ENCODE data around the gene THRB.

Gene THRB

GRCh38 chr3:24128199-24129005 lies 366.2 kb downstream of the THRB start:
- H3K9ac ChIP-seq = no peak overlapping the region
- no peaks in the 10 kb centered on the region for H3K9me3 ChIP-seq (ENCODE audit: control insufficient read depth, low read length)
- no peak overlapping the region for H3K4me2 ChIP-seq (ENCODE audit: low read length)
- no peak overlapping the region for H3K27ac ChIP-seq
- no peaks in the 10 kb centered on the region for H3K27me3 ChIP-seq (ENCODE audit: control insufficient read depth, insufficient read depth, low read length)
- H3K79me2 ChIP-seq = no peaks in the 10 kb centered on the region
- H2AFZ ChIP-seq = no peak overlapping the region
- TF ChIP-seq, protein P1, sequence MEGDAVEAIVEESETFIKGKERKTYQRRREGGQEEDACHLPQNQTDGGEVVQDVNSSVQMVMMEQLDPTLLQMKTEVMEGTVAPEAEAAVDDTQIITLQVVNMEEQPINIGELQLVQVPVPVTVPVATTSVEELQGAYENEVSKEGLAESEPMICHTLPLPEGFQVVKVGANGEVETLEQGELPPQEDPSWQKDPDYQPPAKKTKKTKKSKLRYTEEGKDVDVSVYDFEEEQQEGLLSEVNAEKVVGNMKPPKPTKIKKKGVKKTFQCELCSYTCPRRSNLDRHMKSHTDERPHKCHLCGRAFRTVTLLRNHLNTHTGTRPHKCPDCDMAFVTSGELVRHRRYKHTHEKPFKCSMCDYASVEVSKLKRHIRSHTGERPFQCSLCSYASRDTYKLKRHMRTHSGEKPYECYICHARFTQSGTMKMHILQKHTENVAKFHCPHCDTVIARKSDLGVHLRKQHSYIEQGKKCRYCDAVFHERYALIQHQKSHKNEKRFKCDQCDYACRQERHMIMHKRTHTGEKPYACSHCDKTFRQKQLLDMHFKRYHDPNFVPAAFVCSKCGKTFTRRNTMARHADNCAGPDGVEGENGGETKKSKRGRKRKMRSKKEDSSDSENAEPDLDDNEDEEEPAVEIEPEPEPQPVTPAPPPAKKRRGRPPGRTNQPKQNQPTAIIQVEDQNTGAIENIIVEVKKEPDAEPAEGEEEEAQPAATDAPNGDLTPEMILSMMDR (IDR thresholded peaks at IDR 0.05) = no peak
- no peaks in the 10 kb centered on the region for H3K4me1 ChIP-seq
- H3K4me3 ChIP-seq (ENCODE audit: low read depth, low read length) = no peak overlapping the region
- H3K36me3 ChIP-seq (ENCODE audit: control insufficient read depth, insufficient read depth, low read length) = no peaks in the 10 kb centered on the region

GRCh38 chr3:24123596-24123995 lies 371.1 kb downstream of the THRB start:
- Histone ChIP-seq H3K9ac (no peak overlapping the region), H3K27ac (no peak overlapping the region), H3K4me2 (ENCODE audit: low read length) (no peak overlapping the region), H3K27me3 (ENCODE audit: control insufficient read depth, insufficient read depth, low read length) (no peaks in the 10 kb centered on the region), H3K9me3 (ENCODE audit: control insufficient read depth, low read length) (no peaks in the 10 kb centered on the region), H3K4me1 (no peaks in the 10 kb centered on the region), H3K79me2 (no peaks in the 10 kb centered on the region), H3K36me3 (ENCODE audit: control insufficient read depth, insufficient read depth, low read length) (no peaks in the 10 kb centered on the region), H3K4me3 (ENCODE audit: low read depth, low read length) (no peak overlapping the region), H2AFZ (no peak overlapping the region)
- TF ChIP-seq, protein P1 (IDR thresholded peaks at IDR 0.05) = no peak

GRCh38 chr3:24120434-24120833 lies 374.2 kb downstream of the THRB start:
- Histone ChIP-seq H3K79me2 (no peaks in the 10 kb centered on the region), H3K4me1 (no peaks in the 10 kb centered on the region), H3K9me3 (ENCODE audit: control insufficient read depth, low read length) (no peaks in the 10 kb centered on the region), H3K27me3 (ENCODE audit: control insufficient read depth, insufficient read depth, low read length) (no peaks in the 10 kb centered on the region), H3K9ac (no peak overlapping the region), H3K27ac (no peak overlapping the region), H3K4me3 (ENCODE audit: low read depth, low read length) (no peak overlapping the region), H3K4me2 (ENCODE audit: low read length) (no peak overlapping the region), H3K36me3 (ENCODE audit: control insufficient read depth, insufficient read depth, low read length) (no peaks in the 10 kb centered on the region), H2AFZ (no peak overlapping the region)
- TF ChIP-seq, protein P1 (IDR thresholded peaks at IDR 0.05) = no peak

DNA sequence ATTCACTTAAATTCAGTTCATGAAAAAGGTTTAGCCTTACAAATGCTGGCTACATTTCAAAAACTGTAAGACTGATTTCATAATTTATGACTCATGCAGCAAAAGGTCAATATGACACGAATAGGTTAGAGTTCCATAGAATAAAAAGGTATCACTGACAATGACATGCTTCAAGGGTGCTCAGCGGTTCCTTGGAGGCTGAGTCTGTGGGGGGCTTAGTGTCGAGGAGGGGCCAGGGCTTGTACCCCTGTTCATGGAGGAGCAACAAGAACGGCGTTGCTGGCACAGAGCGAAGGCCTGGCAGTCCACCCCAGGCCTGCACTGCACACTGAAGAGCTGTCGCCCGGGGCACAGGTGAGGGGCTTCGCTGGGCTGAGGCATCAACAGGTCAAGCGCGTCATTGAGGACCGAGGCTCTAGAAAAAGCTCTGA lies 375.3 kb downstream of the THRB start:
- Histone ChIP-seq H2AFZ (no peak overlapping the region), H3K4me3 (ENCODE audit: low read depth, low read length) (no peak overlapping the region), H3K27me3 (ENCODE audit: control insufficient read depth, insufficient read depth, low read length) (no peaks in the 10 kb centered on the region), H3K27ac (no peak overlapping the region), H3K36me3 (ENCODE audit: control insufficient read depth, insufficient read depth, low read length) (no peaks in the 10 kb centered on the region), H3K4me2 (ENCODE audit: low read length) (no peak overlapping the region), H3K79me2 (no peaks in the 10 kb centered on the region), H3K4me1 (no peaks in the 10 kb centered on the region), H3K9ac (no peak overlapping the region), H3K9me3 (ENCODE audit: control insufficient read depth, low read length) (no peaks in the 10 kb centered on the region)
- TF ChIP-seq, protein P1 (IDR thresholded peaks at IDR 0.05) = no peak

DNA sequence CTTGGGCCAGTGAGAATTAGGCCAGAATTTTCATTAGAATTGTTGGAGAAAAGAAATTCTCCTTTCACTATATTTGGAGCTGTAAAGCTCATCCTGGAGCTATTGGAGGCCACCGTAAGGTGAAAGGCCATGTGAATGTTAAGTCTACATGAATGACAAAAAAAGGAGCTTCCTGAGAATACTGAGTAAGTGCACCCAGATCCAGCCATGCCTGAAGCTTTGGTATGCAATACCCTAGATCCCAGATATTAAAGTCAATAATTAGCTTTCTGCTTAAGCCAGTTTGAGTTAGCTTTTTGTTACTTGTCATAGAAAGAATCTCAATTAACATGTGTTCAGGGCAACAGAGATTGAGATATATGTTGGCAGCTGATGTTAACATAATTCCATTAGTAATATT lies 377.1 kb downstream of the THRB start:
- no peak overlapping the region for H3K4me2 ChIP-seq (ENCODE audit: low read length)
- TF ChIP-seq, protein P1 (IDR thresholded peaks at IDR 0.05) = no peak
- H3K79me2 ChIP-seq = no peaks in the 10 kb centered on the region

More for the DNA sequence above, 377.1 kb downstream of the THRB start:
- Histone ChIP-seq H3K27ac (no peak overlapping the region), H3K36me3 (ENCODE audit: control insufficient read depth, insufficient read depth, low read length) (no peaks in the 10 kb centered on the region), H2AFZ (no peak overlapping the region), H3K9me3 (ENCODE audit: control insufficient read depth, low read length) (no peaks in the 10 kb centered on the region), H3K4me1 (no peaks in the 10 kb centered on the region), H3K27me3 (ENCODE audit: control insufficient read depth, insufficient read depth, low read length) (no peaks in the 10 kb centered on the region), H3K9ac (no peak overlapping the region), H3K4me3 (ENCODE audit: low read depth, low read length) (no peak overlapping the region)
